Keratinocyte (primary cell): ENCODE measurements around the gene PIGU. TPM values are rescaled to one million over a fixed set of nuclear protein-coding genes. Genes with fewer than 3 reads are reported as not detected.

Experiments
- DNase-seq: peaks from one replicate; pipeline ENCODE4 v3.0.0-alpha.2; 2011; ENCODE audit warnings: low read depth, missing footprints, low spot score
- FAIRE-seq: peaks from 2 replicates; lab custom pipeline; 2011; peaks lifted over from hg19 to GRCh38; lab: Jason Lieb, UNC
- H2AFZ ChIP-seq: 2 replicates; pipeline ENCODE4 v1.6.0; 2012; ENCODE audit warnings: low read length, control low read depth, inconsistent platforms; ENCODE audit not compliant: control insufficient read depth
- H3K27ac ChIP-seq: 2 replicates; pipeline ENCODE4 v1.5.1; 2011; ENCODE audit warnings: low read length; ENCODE audit not compliant: control insufficient read depth, insufficient read depth
- H3K27me3 ChIP-seq: 3 replicates; pipeline ENCODE4 v1.6.0; 2011; ENCODE audit warnings: low read length; ENCODE audit not compliant: control insufficient read depth, insufficient read depth; ENCODE audit errors: extremely low read depth
- H3K36me3 ChIP-seq, 2 experiments: 2 replicates in 1 of 2; 3 replicates in 1 of 2; pipeline ENCODE4 v1.5.1; 2011; ENCODE audit warnings: low read length in 2 of 2, mild to moderate bottlenecking in 1 of 2; ENCODE audit not compliant: control insufficient read depth in 2 of 2, insufficient read depth in 2 of 2; ENCODE audit errors: extremely low read depth in 1 of 2
- H3K4me1 ChIP-seq: 3 replicates; pipeline ENCODE4 v1.5.1; 2011; ENCODE audit warnings: low read length; ENCODE audit not compliant: control insufficient read depth, insufficient read depth; ENCODE audit errors: extremely low read depth
- H3K4me2 ChIP-seq: 3 replicates; pipeline ENCODE4 v1.6.0; 2011; ENCODE audit warnings: low read depth, low read length; ENCODE audit not compliant: control insufficient read depth, insufficient read depth; ENCODE audit errors: extremely low read depth
- H3K4me3 ChIP-seq, 3 experiments: fragments of 200-600 bp in 1 of 3; sonication (generic) in 1 of 3; 2 replicates in 2 of 3; 3 replicates in 1 of 3; pipeline ENCODE4 v1.5.1; 2011 to 2016; ENCODE audit warnings: low read length in 3 of 3, mild to moderate bottlenecking in 3 of 3, control low read depth in 2 of 3, inconsistent platforms in 1 of 3, low read depth in 1 of 3, mixed read lengths in 1 of 3, mixed run types in 1 of 3, moderate library complexity in 1 of 3; ENCODE audit not compliant: control insufficient read depth in 2 of 3, insufficient read depth in 2 of 3; ENCODE audit errors: extremely low read depth in 1 of 3
- H3K79me2 ChIP-seq: 2 replicates; pipeline ENCODE4 v1.6.0; 2012; ENCODE audit warnings: low read length; ENCODE audit not compliant: control insufficient read depth, insufficient read depth
- H3K9ac ChIP-seq: 3 replicates; pipeline ENCODE4 v1.6.0; 2011; ENCODE audit warnings: low read length; ENCODE audit not compliant: control insufficient read depth, insufficient read depth; ENCODE audit errors: extremely low read depth
- H3K9me1 ChIP-seq: 3 replicates; pipeline ENCODE4 v1.6.0; 2011; ENCODE audit warnings: low read length; ENCODE audit not compliant: control insufficient read depth, insufficient read depth; ENCODE audit errors: extremely low read depth
- H3K9me3 ChIP-seq: 2 replicates; pipeline ENCODE4 v1.5.1; 2012; ENCODE audit warnings: low read depth, low read length; ENCODE audit not compliant: control insufficient read depth
- H4K20me1 ChIP-seq: 3 replicates; pipeline ENCODE4 v1.6.0; 2011; ENCODE audit warnings: low read length; ENCODE audit not compliant: control insufficient read depth, insufficient read depth; ENCODE audit errors: extremely low read depth
- CTCF ChIP-seq, 3 experiments: IDR thresholded peaks in 1 of 3; conservative IDR thresholded peaks in 1 of 3; optimal IDR thresholded peaks in 1 of 3; 2 replicates in 2 of 3; 3 replicates in 1 of 3; pipeline versions ENCODE3 to v1.5.1; 2011; ENCODE audit warnings: low read length in 3 of 3, mild to moderate bottlenecking in 3 of 3, moderate library complexity in 2 of 3, control low read depth in 1 of 3, inconsistent platforms in 1 of 3; ENCODE audit not compliant: insufficient read depth in 2 of 3; ENCODE audit errors: extremely low read depth in 1 of 3
- EZH2 ChIP-seq: IDR thresholded peaks from one replicate; pipeline ENCODE4 v1.6.1; 2012; ENCODE audit warnings: inconsistent platforms, mild to moderate bottlenecking, low read length, moderate library complexity
- dilution Hi-C: fragments of 300-500 bp; cut with MboI; formaldehyde crosslinking; loops from one replicate; pipeline ENCODE4 v1.7.0; 2020; ENCODE audit warnings: low sequenced_read_pairs; ENCODE audit not compliant: extremely low pct_ligation_motif_present
- polyA plus RNA-seq, 5 experiments: library from polyadenylated mRNA; depleted of rRNA in 3 of 5; stranded (reverse) in 3 of 5; stranded (forward) in 1 of 5; unstranded in 1 of 5; fragments of >200 nt; gene quantifications; 1 replicate in 1 of 5; 2 replicates in 3 of 5; 3 replicates in 1 of 5; pipeline versions ENCODE4 v1.2.1 to v1.2.3, GENCODE V29; 2011 to 2012; ENCODE audit warnings: missing spikeins in 2 of 5, low read depth in 1 of 5, low replicate concordance in 1 of 5

PIGU gene
- polyA plus RNA-seq, 1 donor (not counting 4 experiments of a cell fraction or from before 2014, with no cell fraction given), result 48.0 TPM

GRCh38 chr20:34560614-34561013 lies 116.3 kb downstream of the PIGU start:
- H3K9me3 ChIP-seq, result no peaks in the 10 kb centered on the region
- H3K36me3 ChIP-seq, result no peaks in the 10 kb centered on the region
- H3K9ac ChIP-seq, result no peak overlapping the region
- no peak overlapping the region for H2AFZ ChIP-seq
- FAIRE-seq (no peak), DNase-seq (no peak)
- H3K27me3 ChIP-seq, result no peaks in the 10 kb centered on the region
- H3K9me1 ChIP-seq, result no peaks in the 10 kb centered on the region
- peaks cover 6% of the 10 kb centered on the region for H3K4me1 ChIP-seq
- no peaks in the 10 kb centered on the region for H4K20me1 ChIP-seq
- no peak for TF ChIP-seq CTCF (optimal IDR thresholded peaks at IDR 0.05 in 1 of 3, IDR thresholded peaks at IDR 0.05 in 1 of 3, conservative IDR thresholded peaks at IDR 0.05 in 1 of 3; ENCODE audit: extremely low read depth in 1 of 3, insufficient read depth in 2 of 3, low read length in 3 of 3)
- TF ChIP-seq EZH2, result no peak
- no peak overlapping the region for H3K27ac ChIP-seq
- dilution Hi-C loops, result no loop called here
- H3K4me2 ChIP-seq, result no peak overlapping the region
- H3K79me2 ChIP-seq, result no peaks in the 10 kb centered on the region
- H3K4me3 ChIP-seq, result no peak overlapping the region

- no peaks in the 10 kb centered on the region for H3K79me2 ChIP-seq
- TF ChIP-seq EZH2 (no peak), CTCF (optimal IDR thresholded peaks at IDR 0.05 in 1 of 3, IDR thresholded peaks at IDR 0.05 in 1 of 3, conservative IDR thresholded peaks at IDR 0.05 in 1 of 3; ENCODE audit: extremely low read depth in 1 of 3, insufficient read depth in 2 of 3, low read length in 3 of 3) (no peak)
- FAIRE-seq (no peak), DNase-seq (no peak)
- H3K36me3 ChIP-seq, result no peaks in the 10 kb centered on the region
- H3K27me3 ChIP-seq, result no peaks in the 10 kb centered on the region
- H3K4me2 ChIP-seq, result no peak overlapping the region
- no peak overlapping the region for H3K4me3 ChIP-seq
- H3K4me1 ChIP-seq, result peaks cover 6% of the 10 kb centered on the region
- H3K9ac ChIP-seq, result no peak overlapping the region
- H3K9me3 ChIP-seq, result no peaks in the 10 kb centered on the region
- no peak overlapping the region for H3K27ac ChIP-seq
- no peaks in the 10 kb centered on the region for H3K9me1 ChIP-seq
- H4K20me1 ChIP-seq, result no peaks in the 10 kb centered on the region
- H2AFZ ChIP-seq, result no peak overlapping the region
- dilution Hi-C loops, result no loop called here
Observed at GRCh38 chr20:34560141-34560523, 116.8 kb downstream of the PIGU start.
